Measurements from ENCODE around the gene NME2.
"Not testable (repeated sequence)": the region's sequence is repeated elsewhere in the genome, so short reads cannot be mapped to it uniquely, and the experiment has no call there.

NME2 gene

DNA sequence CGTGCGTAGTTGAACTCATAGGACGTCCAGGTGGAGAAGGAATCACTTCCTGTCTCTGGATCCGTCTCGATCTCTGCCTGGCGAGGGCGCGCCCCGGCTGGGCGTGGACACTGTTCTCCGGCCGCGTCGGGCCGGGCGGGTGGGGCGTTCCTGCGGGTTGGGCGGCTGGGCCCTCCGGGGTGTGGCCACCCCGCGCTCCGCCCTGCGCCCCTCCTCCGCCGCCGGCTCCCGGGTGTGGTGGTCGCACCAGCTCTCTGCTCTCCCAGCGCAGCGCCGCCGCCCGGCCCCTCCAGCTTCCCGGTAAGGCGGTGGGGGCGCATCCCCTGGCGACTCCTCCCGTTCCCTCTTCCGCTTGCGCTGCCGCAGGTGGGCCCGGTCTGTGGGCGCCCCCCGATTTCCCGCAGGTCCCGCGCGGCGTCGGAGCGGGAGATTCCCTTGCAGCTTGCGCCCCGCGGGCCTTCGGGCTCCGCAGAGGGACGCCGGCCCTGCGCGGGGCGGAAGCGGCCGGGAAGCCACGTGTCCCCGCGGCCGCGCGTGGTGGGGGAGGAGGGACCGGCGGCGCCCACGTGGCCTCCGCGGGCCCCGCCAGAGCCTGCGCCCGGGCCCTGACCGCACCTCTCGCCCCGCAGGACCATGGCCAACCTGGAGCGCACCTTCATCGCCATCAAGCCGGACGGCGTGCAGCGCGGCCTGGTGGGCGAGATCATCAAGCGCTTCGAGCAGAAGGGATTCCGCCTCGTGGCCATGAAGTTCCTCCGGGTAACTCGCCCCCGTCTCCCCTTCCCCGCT lies at the start of gene NME2:
TSS of gene NME2 (plus strand) at position 214 of the 789 bp plus-strand sequence. CDS start at position 634, 420 bp downstream.
- no peak for FAIRE-seq

DNA sequence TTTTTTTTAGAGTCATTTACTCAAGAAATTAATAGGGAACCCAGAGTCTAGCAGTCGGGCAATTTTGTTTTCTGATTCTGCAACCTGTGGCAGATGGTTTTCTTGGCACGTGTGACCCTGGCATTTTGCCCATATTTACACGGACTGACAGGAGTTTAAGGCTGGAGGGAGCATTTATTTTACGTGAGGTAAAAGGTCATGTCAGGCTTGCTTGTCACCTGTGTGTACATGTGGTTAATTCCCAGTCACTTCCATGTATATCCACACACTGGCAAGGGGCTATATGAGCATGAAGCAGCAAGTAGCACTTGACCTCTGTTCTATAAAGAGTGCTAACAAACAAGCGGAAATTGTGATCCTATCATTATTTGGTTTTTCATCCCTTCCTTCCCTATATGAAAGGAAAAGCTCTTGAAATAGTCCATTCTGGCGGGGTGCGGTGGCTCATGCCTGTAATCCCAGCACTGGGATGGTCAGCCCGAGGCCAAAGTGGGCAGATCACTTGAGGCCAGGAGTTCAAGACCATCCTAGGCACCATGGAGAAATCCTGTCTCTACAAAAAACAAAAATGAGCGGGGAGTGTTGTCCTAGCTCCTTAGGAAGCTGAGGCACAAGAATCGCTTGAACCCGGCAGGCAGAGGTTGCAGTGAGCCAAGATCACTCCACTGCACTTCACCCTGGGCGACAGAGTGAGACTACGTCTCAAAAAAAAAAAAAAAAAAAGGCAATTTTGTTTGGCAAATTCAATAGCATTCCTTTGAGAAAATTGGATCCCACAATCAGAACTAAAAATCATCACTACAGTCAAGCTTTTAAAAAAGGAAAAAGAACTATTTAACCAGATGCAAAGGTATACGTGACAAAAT lies 47.6 kb upstream of the NME2 start:
- no peak for FAIRE-seq

GRCh38 chr17:51119415-51120356 lies 46.5 kb upstream of the NME2 start:
- no peak for FAIRE-seq

DNA sequence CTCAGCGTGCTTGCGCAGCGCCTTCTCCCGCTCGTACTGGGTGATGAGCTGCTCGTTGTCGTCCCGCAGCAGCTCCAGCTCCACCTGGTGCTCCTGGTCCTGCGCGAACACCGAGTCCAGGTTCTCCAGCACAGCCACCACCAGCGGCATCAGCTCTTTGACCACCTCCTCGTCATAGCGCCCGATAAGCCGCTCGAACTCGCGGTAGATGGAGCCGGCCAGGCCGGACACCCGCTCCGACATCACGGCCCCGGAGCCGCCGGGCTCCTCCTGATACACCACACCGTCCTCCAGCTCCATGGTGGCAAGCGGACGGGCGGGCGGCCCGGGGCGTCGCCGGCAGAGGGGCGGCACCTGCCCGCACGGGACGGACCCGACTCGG lies 45.9 kb upstream of the NME2 start:
- no peak for FAIRE-seq

- FAIRE-seq: no peak
These were observed 45.2 kb upstream of the NME2 start, which contains the start of gene SPAG9 for GRCh38 chr17:51120739-51121619. Gene SPAG9, minus strand, starts transcription at chr17:51120868. Its CDS starts 212 bp downstream, at chr17:51120656.

- FAIRE-seq: no peak
These were observed 44.4 kb upstream of the NME2 start for GRCh38 chr17:51121620-51122472.

GRCh38 chr17:51122473-51123115 lies 43.6 kb upstream of the NME2 start:
- FAIRE-seq: not testable (repeated sequence)

GRCh38 chr17:51124640-51125503 lies 41.3 kb upstream of the NME2 start:
- FAIRE-seq: no peak

- FAIRE-seq: no peak
These were observed 38.1 kb upstream of the NME2 start for GRCh38 chr17:51128076-51128475.

- no peak for FAIRE-seq
These were observed 33.3 kb upstream of the NME2 start for GRCh38 chr17:51132964-51133319.

DNA sequence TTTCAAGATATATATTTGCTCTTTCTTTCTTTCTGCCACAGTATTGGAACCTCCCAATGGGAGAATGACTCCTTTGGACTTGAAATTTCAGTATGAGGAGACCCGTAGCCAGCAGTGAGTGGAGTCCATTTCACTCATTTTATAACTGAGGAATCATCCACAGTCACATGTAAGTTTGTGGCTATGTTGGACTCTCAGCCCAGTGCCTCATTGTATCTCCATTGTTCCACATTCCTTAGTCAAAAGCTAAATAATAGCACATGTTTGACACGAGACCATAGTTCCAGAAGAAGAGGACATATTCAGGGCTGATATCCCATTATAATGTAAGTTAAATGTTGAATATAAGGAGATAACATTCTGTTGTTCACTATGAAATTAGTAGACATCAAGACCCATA lies 32.8 kb upstream of the NME2 start:
- no peak for FAIRE-seq

- FAIRE-seq: no peak
These were observed 30.3 kb upstream of the NME2 start for GRCh38 chr17:51135956-51136355.

GRCh38 chr17:51142597-51142996 lies 23.6 kb upstream of the NME2 start:
- FAIRE-seq: no peak

- no peak for FAIRE-seq
These were observed 21.8 kb upstream of the NME2 start for GRCh38 chr17:51144266-51145022.

- FAIRE-seq: no peak
These were observed 18.6 kb upstream of the NME2 start for GRCh38 chr17:51147650-51148049.

DNA sequence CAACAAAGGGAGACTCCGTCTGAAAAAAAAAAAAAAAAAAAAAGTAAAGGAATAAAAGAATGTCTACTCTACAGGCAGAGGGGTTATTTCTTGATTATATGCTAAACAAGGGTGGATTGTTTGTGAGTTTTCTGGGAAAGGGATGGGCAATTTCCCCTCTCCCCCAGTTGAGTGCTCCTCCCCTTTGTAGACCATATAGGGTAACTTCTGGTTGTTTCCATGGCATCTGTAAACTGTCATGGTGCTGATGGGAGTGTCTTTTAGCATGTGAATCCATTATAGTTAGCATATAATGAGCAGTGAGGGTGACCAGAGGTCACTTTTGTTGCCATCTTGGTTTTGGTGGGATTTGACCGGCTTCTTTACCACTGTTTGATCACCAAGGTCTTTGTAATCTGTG lies 17.0 kb upstream of the NME2 start:
- no peak for FAIRE-seq

DNA sequence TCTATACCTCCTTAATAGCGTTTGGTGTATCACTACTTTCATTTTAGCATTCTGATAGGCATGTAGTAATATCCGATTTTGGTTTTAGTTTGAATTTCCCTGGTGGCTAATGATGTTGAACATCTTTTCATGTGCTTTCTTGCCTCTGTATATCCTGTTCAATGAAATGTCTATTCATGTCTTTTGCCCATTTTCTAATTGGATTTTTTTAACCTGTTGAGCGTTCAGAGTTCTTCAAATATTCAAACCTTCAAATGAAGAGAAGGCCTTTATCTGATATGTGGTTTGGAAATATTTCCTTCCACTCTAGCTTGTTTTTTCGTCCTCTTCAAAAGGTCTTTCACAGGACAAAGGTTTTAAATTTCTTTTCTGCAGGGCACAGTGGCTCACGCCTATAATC lies 15.3 kb upstream of the NME2 start:
- FAIRE-seq: no peak

DNA sequence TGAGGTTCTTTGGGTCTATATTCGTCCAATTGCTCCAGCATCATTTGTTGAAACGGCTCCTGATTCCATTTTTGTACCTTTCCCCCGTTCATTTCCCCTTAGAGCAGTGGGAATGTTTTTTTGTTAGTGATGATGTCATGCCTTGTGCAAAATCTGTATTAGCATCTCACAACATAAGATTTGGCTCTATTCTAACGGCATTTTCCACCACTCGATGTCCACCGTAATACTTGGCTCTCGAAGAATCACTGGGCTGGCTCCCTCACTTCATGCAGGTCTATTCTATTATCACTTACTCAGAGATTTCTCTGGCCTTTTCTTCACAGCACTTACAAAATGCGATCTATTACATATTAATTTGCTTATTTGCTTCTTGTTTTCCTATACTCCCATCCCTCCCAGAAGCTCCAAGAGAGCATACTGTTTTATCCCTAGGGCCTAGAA lies 13.4 kb upstream of the NME2 start:
- no peak for FAIRE-seq
